Gastrocnemius medialis (tissue), 4 donors: ENCODE data around the gene NFIC. TPM values are rescaled to one million over a fixed set of nuclear protein-coding genes. Genes with fewer than 3 reads are reported as not detected.

ENCODE experiments used
- ATAC-seq, 2 donors: fragments of 150-250 bp; one replicate each; pipeline ENCODE4 v1.9.1; 2016
- DNase-seq, 2 donors: peaks; one replicate each; pipeline ENCODE4 v3.0.0-alpha.2; 2019
- H3K27ac ChIP-seq, 4 donors: fragments of 200-600 bp; sonication (generic); 1 replicate in 1 of 4; 2 replicates in 3 of 4; pipeline ENCODE4 v1.5.1; 2016 to 2018; ENCODE audit warnings: mild to moderate bottlenecking in 2 of 4, moderate library complexity in 1 of 4
- H3K27me3 ChIP-seq, 3 donors: fragments of 200-600 bp; sonication (generic) in 2 of 3; 1 replicate in 1 of 3; 2 replicates in 2 of 3; pipeline versions ENCODE4 v1.5.1 to v1.6.0; 2016 to 2019; ENCODE audit warnings: mild to moderate bottlenecking in 1 of 3, moderate library complexity in 1 of 3
- H3K36me3 ChIP-seq, 2 donors: fragments of 200-600 bp; sonication (generic) in 1 of 2; one replicate each; pipeline ENCODE4 v1.5.1; 2017 to 2018
- H3K4me1 ChIP-seq, 2 donors: fragments of 200-600 bp; sonication (generic) in 1 of 2; one replicate each; pipeline ENCODE4 v1.5.1; 2016 to 2017; ENCODE audit warnings: mild to moderate bottlenecking in 2 of 2
- H3K4me3 ChIP-seq, 4 donors: fragments of 200-600 bp; sonication (generic) in 3 of 4; 1 replicate in 1 of 4; 2 replicates in 3 of 4; pipeline ENCODE4 v1.5.1; 2016 to 2019; ENCODE audit warnings: mild to moderate bottlenecking in 2 of 4
- H3K9me3 ChIP-seq, 3 donors: fragments of 200-600 bp; sonication (generic) in 2 of 3; 1 replicate in 1 of 3; 2 replicates in 2 of 3; pipeline ENCODE4 v1.5.1; 2016 to 2019
- POLR2A ChIP-seq, 2 donors: fragments of 450-650 bp; IDR thresholded peaks; one replicate each; pipeline ENCODE4 v1.6.1; 2017; ENCODE audit warnings: antibody characterized with exemption in 2 of 2, mild to moderate bottlenecking in 2 of 2, moderate library complexity in 2 of 2
- in situ Hi-C, 4 donors: fragments of 200-750 bp; cut with MboI; loops; one replicate each; pipeline versions ENCODE4 v1.15.0 to v1.8.0; 2017; ENCODE audit warnings: low sequenced_read_pairs in 4 of 4
- intact Hi-C: fragments of 100-400 bp; cut with DNase I; formaldehyde crosslinking; loops from one replicate; pipeline ENCODE4 v1.15.1; 2023; ENCODE audit warnings: low total_unique reads
- total RNA-seq, 4 donors: library from RNA; depleted of rRNA; stranded (reverse); fragments of >200 nt; gene quantifications; one replicate each; pipeline versions ENCODE4 v1.1.0 to v1.2.3, GENCODE V29; 2016
- TF ChIP-seq, protein P1 (sequence below), 5 experiments: fragments of 450-650 bp in 3 of 5; fragments of 200-600 bp in 2 of 5; sonication (generic) in 2 of 5; IDR thresholded peaks in 4 of 5; conservative IDR thresholded peaks in 1 of 5; 1 replicate in 4 of 5; 2 replicates in 1 of 5; pipeline ENCODE4 v1.5.1; 2016 to 2019; ENCODE audit warnings: antibody characterized with exemption in 5 of 5, mild to moderate bottlenecking in 3 of 5, moderate library complexity in 3 of 5

The NFIC gene
- total RNA-seq, 4 donors from 2014 or later = 90.2 to 403 (median 348) TPM

DNA sequence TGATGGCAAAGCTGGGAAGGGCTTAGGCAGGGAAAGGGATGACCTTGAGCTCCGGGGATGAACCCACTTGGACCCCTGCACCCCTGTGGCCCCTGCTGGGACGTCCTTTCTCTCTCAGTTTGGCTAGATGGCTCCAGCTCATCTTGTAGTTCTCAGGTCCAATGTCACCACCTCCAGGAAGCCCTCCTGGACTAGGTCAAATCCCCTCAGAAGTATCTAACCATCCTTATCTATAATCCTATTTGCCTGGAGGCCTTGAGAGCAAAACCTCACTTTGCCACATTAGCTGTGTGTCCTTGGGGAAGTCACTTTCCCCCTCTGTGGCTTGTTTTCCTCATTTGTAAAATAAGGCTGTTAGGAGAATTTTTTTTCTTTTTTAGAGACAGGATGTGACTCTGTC is 42.7 kb upstream of the NFIC start:
- Histone ChIP-seq H3K4me3 (no peak overlapping the region), H3K4me1 (no peaks in the 10 kb centered on the region), H3K9me3 (no peaks in the 10 kb centered on the region), H3K27ac (no peak overlapping the region), H3K27me3 (peaks cover 15 to 28% (median 20%) of the 10 kb centered on the region in 3 donors), H3K36me3 (no peaks in the 10 kb centered on the region)
- DNase-seq (no peak), ATAC-seq (no peak)
- in situ Hi-C loops = loop anchor here in 2 of 4 donors (10.0 kb wide), 1 partner anchor 151 kb away; no protein-coding TSS in a partner anchor
- intact Hi-C loops = no loop called here
- TF ChIP-seq, protein P1, sequence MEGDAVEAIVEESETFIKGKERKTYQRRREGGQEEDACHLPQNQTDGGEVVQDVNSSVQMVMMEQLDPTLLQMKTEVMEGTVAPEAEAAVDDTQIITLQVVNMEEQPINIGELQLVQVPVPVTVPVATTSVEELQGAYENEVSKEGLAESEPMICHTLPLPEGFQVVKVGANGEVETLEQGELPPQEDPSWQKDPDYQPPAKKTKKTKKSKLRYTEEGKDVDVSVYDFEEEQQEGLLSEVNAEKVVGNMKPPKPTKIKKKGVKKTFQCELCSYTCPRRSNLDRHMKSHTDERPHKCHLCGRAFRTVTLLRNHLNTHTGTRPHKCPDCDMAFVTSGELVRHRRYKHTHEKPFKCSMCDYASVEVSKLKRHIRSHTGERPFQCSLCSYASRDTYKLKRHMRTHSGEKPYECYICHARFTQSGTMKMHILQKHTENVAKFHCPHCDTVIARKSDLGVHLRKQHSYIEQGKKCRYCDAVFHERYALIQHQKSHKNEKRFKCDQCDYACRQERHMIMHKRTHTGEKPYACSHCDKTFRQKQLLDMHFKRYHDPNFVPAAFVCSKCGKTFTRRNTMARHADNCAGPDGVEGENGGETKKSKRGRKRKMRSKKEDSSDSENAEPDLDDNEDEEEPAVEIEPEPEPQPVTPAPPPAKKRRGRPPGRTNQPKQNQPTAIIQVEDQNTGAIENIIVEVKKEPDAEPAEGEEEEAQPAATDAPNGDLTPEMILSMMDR (IDR thresholded peaks at IDR 0.05 in 4 of 5, conservative IDR thresholded peaks at IDR 0.05 in 1 of 5) = no peak
- no peak for TF ChIP-seq POLR2A (IDR thresholded peaks at IDR 0.05)

DNA sequence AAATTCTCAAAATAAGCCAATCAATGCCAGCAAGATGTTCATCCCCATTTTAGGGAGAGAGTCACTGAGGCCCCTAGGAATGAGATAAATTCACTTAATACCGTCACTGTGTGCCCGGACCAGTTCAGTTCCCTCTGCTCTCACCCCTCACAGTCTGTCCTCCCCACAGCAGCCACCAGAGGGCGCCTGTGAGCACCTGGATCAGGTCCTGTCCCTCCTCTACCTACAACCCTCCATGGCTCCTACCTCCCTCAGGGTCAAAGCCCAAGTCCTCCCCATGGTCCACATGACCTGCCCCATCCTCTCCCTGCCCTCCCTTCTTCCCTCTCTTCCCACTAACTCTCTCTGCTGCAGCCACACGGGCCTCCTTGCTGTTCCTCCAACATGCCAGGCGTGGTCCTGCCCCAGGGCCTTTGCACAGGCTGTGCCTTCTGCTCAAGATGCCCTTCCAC is 42.0 kb upstream of the NFIC start:
- H3K27ac ChIP-seq = no peak overlapping the region
- H3K4me1 ChIP-seq = no peaks in the 10 kb centered on the region
- ATAC-seq (no peak), DNase-seq (peak in 1 of 2 donors; percentile 54)
- no peaks in the 10 kb centered on the region for H3K9me3 ChIP-seq
- H3K27me3 ChIP-seq = peaks cover 12 to 21% (median 16%) of the 10 kb centered on the region in 3 donors
- H3K36me3 ChIP-seq = no peaks in the 10 kb centered on the region
- intact Hi-C loops = no loop called here
- TF ChIP-seq, protein P1 (IDR thresholded peaks at IDR 0.05 in 4 of 5, conservative IDR thresholded peaks at IDR 0.05 in 1 of 5) = peak; percentile 50 to 80 (median 75)
- TF ChIP-seq POLR2A (IDR thresholded peaks at IDR 0.05) = no peak
- in situ Hi-C loops = loop anchor here in 2 of 4 donors (10.0 kb wide), 1 partner anchor 150 kb away; no protein-coding TSS in a partner anchor
- no peak overlapping the region for H3K4me3 ChIP-seq

DNA sequence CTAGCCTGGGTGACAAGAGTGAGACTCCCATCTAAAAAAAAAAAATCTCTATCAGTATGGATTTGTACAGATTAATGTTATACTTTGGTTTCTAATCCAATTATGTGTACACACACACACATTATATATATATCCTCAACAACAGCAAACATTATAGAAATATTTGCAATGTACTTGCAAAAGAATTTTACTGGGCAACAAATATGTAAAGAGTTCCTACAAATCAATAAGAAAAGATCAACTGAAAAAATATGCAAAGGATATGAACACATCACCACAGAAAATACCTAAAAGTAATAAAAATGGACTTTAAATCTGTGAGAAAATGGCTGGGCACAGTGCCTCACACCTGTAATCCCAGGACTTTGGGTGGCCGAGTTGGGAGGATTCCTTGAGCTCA is 40.9 kb upstream of the NFIC start:
- ATAC-seq = no peak
- DNase-seq = no peak
- Histone ChIP-seq H3K36me3 (no peaks in the 10 kb centered on the region), H3K27me3 (peaks cover 2 to 11% (median 7%) of the 10 kb centered on the region in 3 donors), H3K4me3 (no peak overlapping the region), H3K9me3 (no peaks in the 10 kb centered on the region), H3K27ac (no peak overlapping the region), H3K4me1 (no peaks in the 10 kb centered on the region)
- intact Hi-C loops = no loop called here
- in situ Hi-C loops = loop anchor here (5.0 to 10.0 kb wide), 2 partner anchors 147 to 149 kb away; no protein-coding TSS in a partner anchor
- TF ChIP-seq, protein P1 (IDR thresholded peaks at IDR 0.05 in 4 of 5, conservative IDR thresholded peaks at IDR 0.05 in 1 of 5) = no peak
- TF ChIP-seq POLR2A (IDR thresholded peaks at IDR 0.05) = no peak

DNA sequence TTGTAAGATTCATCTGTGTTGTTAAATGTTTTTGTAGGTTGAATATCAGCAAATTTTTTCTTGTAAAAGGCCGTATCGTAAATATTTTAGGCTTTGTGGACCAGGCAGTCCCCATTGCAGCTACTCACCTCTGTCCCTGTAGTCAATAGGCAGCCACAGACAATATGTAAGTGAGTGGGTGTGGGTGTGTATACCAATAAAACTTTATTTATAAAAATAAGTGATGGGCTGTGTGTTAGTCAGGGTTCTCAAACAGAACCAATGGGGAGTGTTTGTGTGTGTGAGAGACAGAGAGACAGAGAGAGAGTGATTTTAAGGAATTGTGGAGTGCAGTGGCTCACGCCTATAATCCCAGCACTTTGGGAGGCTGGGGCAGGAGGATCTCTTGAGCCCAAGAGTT is 37.6 kb upstream of the NFIC start:
- Histone ChIP-seq H3K36me3 (no peaks in the 10 kb centered on the region), H3K4me1 (no peaks in the 10 kb centered on the region), H3K4me3 (no peak overlapping the region), H3K27me3 (no peaks in the 10 kb centered on the region), H3K27ac (no peak overlapping the region), H3K9me3 (no peaks in the 10 kb centered on the region)
- in situ Hi-C loops (loop anchor here (5.0 to 10.0 kb wide), 2 partner anchors 144 to 146 kb away; no protein-coding TSS in a partner anchor), intact Hi-C loops (no loop called here)
- ATAC-seq (no peak), DNase-seq (no peak)
- TF ChIP-seq, protein P1 (IDR thresholded peaks at IDR 0.05 in 4 of 5, conservative IDR thresholded peaks at IDR 0.05 in 1 of 5) = no peak
- TF ChIP-seq POLR2A (IDR thresholded peaks at IDR 0.05) = no peak
